ENCODE measurements around the gene NUMA1. TPM values are rescaled to one million over a fixed set of nuclear protein-coding genes. Genes with fewer than 3 reads are reported as not detected.

Gene NUMA1
- 138 and 149 TPM in 2 replicates for total RNA-seq

- H3K4me3 Mint-ChIP-seq = peak within 1 kb of the TSS; percentile 96
- H3K9me3 Mint-ChIP-seq = no peaks in the 10 kb centered on the region
These were observed at the start of gene NUMA1, which contains the start of gene LRRC51 for GRCh38 chr11:72080326-72081183. Gene NUMA1 (minus strand): TSS chr11:72080542. CDS start chr11:72035943, 44,599 bp downstream. Gene LRRC51 (plus strand): TSS chr11:72080850. CDS start chr11:72089084, 8,234 bp downstream.

GRCh38 chr11:72129381-72129780, 49.0 kb upstream of the NUMA1 start:
- peaks cover 6% of the 10 kb centered on the region for H3K36me3 Mint-ChIP-seq (ENCODE audit: low read depth)
- no peaks in the 10 kb centered on the region for H3K4me1 Mint-ChIP-seq
- no peak for DNase-seq
- H3K27me3 Mint-ChIP-seq = peaks cover 38% of the 10 kb centered on the region
- peaks cover 16% of the 10 kb centered on the region for H3K9me3 Mint-ChIP-seq
- H3K27ac Mint-ChIP-seq = no peak overlapping the region
- no peak overlapping the region for H3K4me3 Mint-ChIP-seq
- intact Hi-C loops (cut with micrococcal nuclease) = no loop called here

More at GRCh38 chr11:72080326-72081183, at the start of gene NUMA1, which contains the start of gene LRRC51:
- no peaks in the 10 kb centered on the region for H3K27me3 Mint-ChIP-seq
- intact Hi-C loops (cut with micrococcal nuclease) = loop anchor here (1.0 to 5.0 kb wide), 8 partner anchors 23 to 354 kb away; partner anchors contain the start of genes ANAPC15, CLPB, LAMTOR1 and XNDC1N
- H3K36me3 Mint-ChIP-seq (ENCODE audit: low read depth) = peaks cover 12% of the 10 kb centered on the region
- peaks cover 44% of the 10 kb centered on the region for H3K4me1 Mint-ChIP-seq
- DNase-seq = peak; percentile 100
- peak within 1 kb of the TSS; percentile 94 for H3K27ac Mint-ChIP-seq

GRCh38 chr11:72127923-72128322, 47.6 kb upstream of the NUMA1 start:
- H3K9me3 Mint-ChIP-seq = peaks cover 18% of the 10 kb centered on the region
- H3K36me3 Mint-ChIP-seq (ENCODE audit: low read depth) = peaks cover 6% of the 10 kb centered on the region
- H3K4me1 Mint-ChIP-seq = no peaks in the 10 kb centered on the region
- intact Hi-C loops (cut with micrococcal nuclease) = no loop called here
- no peak overlapping the region for H3K4me3 Mint-ChIP-seq
- H3K27me3 Mint-ChIP-seq = peaks cover 28% of the 10 kb centered on the region
- no peak for DNase-seq
- H3K27ac Mint-ChIP-seq = no peak overlapping the region

- H3K9me3 Mint-ChIP-seq = peaks cover 18% of the 10 kb centered on the region
- DNase-seq = no peak
- intact Hi-C loops (cut with micrococcal nuclease) = no loop called here
- H3K4me1 Mint-ChIP-seq = no peaks in the 10 kb centered on the region
- peaks cover 6% of the 10 kb centered on the region for H3K36me3 Mint-ChIP-seq (ENCODE audit: low read depth)
- no peak overlapping the region for H3K27ac Mint-ChIP-seq
- peaks cover 17% of the 10 kb centered on the region for H3K27me3 Mint-ChIP-seq
- no peak overlapping the region for H3K4me3 Mint-ChIP-seq
These were observed 45.6 kb upstream of the NUMA1 start for GRCh38 chr11:72125956-72126355.

- no peaks in the 10 kb centered on the region for H3K4me1 Mint-ChIP-seq
- no peak overlapping the region for H3K27ac Mint-ChIP-seq
- H3K36me3 Mint-ChIP-seq (ENCODE audit: low read depth) = peaks cover 3% of the 10 kb centered on the region
- intact Hi-C loops (cut with micrococcal nuclease) = no loop called here
- no peak for DNase-seq
- peaks cover 11% of the 10 kb centered on the region for H3K27me3 Mint-ChIP-seq
- H3K4me3 Mint-ChIP-seq = no peak overlapping the region
- peaks cover 13% of the 10 kb centered on the region for H3K9me3 Mint-ChIP-seq
These were observed 43.7 kb upstream of the NUMA1 start for GRCh38 chr11:72124046-72124445.

GRCh38 chr11:72123117-72123653, 42.8 kb upstream of the NUMA1 start:
- no peak overlapping the region for H3K4me3 Mint-ChIP-seq
- no peak for DNase-seq
- no peak overlapping the region for H3K27ac Mint-ChIP-seq
- H3K27me3 Mint-ChIP-seq = peaks cover 5% of the 10 kb centered on the region
- H3K36me3 Mint-ChIP-seq (ENCODE audit: low read depth) = no peaks in the 10 kb centered on the region
- H3K9me3 Mint-ChIP-seq = peaks cover 6% of the 10 kb centered on the region
- H3K4me1 Mint-ChIP-seq = no peaks in the 10 kb centered on the region
- intact Hi-C loops (cut with micrococcal nuclease) = no loop called here

- H3K4me1 Mint-ChIP-seq = no peaks in the 10 kb centered on the region
- H3K4me3 Mint-ChIP-seq = no peak overlapping the region
- H3K36me3 Mint-ChIP-seq (ENCODE audit: low read depth) = no peaks in the 10 kb centered on the region
- intact Hi-C loops (cut with micrococcal nuclease) = no loop called here
- H3K27me3 Mint-ChIP-seq = peaks cover 2% of the 10 kb centered on the region
- H3K27ac Mint-ChIP-seq = no peak overlapping the region
- peaks cover 6% of the 10 kb centered on the region for H3K9me3 Mint-ChIP-seq
- no peak for DNase-seq
These were observed 42.3 kb upstream of the NUMA1 start for GRCh38 chr11:72122607-72123006.

GRCh38 chr11:72120930-72121329, 40.6 kb upstream of the NUMA1 start:
- intact Hi-C loops (cut with micrococcal nuclease) = no loop called here
- no peaks in the 10 kb centered on the region for H3K36me3 Mint-ChIP-seq (ENCODE audit: low read depth)
- no peak overlapping the region for H3K27ac Mint-ChIP-seq
- no peaks in the 10 kb centered on the region for H3K27me3 Mint-ChIP-seq
- peaks cover 6% of the 10 kb centered on the region for H3K9me3 Mint-ChIP-seq
- no peaks in the 10 kb centered on the region for H3K4me1 Mint-ChIP-seq
- H3K4me3 Mint-ChIP-seq = no peak overlapping the region
- no peak for DNase-seq

GRCh38 chr11:72119198-72119597, 38.9 kb upstream of the NUMA1 start:
- Mint-ChIP-seq H3K27ac (no peak overlapping the region), H3K4me3 (no peak overlapping the region), H3K4me1 (no peaks in the 10 kb centered on the region), H3K27me3 (no peaks in the 10 kb centered on the region), H3K36me3 (ENCODE audit: low read depth) (no peaks in the 10 kb centered on the region), H3K9me3 (peaks cover 6% of the 10 kb centered on the region)
- intact Hi-C loops (cut with micrococcal nuclease) = no loop called here
- DNase-seq = no peak

GRCh38 chr11:72116019-72116755, 35.8 kb upstream of the NUMA1 start:
- Mint-ChIP-seq H3K27me3 (no peaks in the 10 kb centered on the region), H3K9me3 (peaks cover 13% of the 10 kb centered on the region), H3K4me1 (peaks cover 15% of the 10 kb centered on the region), H3K36me3 (ENCODE audit: low read depth) (no peaks in the 10 kb centered on the region), H3K27ac (no peak overlapping the region), H3K4me3 (no peak overlapping the region)
- DNase-seq = no peak
- intact Hi-C loops (cut with micrococcal nuclease) = no loop called here

GRCh38 chr11:72114570-72114969, 34.2 kb upstream of the NUMA1 start:
- peaks cover 6% of the 10 kb centered on the region for H3K36me3 Mint-ChIP-seq (ENCODE audit: low read depth)
- H3K9me3 Mint-ChIP-seq = peaks cover 13% of the 10 kb centered on the region
- no peaks in the 10 kb centered on the region for H3K27me3 Mint-ChIP-seq
- peaks cover 18% of the 10 kb centered on the region for H3K4me1 Mint-ChIP-seq
- H3K27ac Mint-ChIP-seq = no peak overlapping the region
- intact Hi-C loops (cut with micrococcal nuclease) = no loop called here
- no peak overlapping the region for H3K4me3 Mint-ChIP-seq
- no peak for DNase-seq

GRCh38 chr11:72112978-72113808, 32.9 kb upstream of the NUMA1 start:
- H3K27me3 Mint-ChIP-seq = no peaks in the 10 kb centered on the region
- H3K4me3 Mint-ChIP-seq = peak overlapping the region; percentile 98
- intact Hi-C loops (cut with micrococcal nuclease) = loop anchor here (1.0 to 2.0 kb wide), 6 partner anchors 10 to 185 kb away; partner anchors contain the start of genes LAMTOR1, LRRC51, NUMA1 and XNDC1N
- H3K36me3 Mint-ChIP-seq (ENCODE audit: low read depth) = peaks cover 6% of the 10 kb centered on the region
- DNase-seq = no peak
- peaks cover 18% of the 10 kb centered on the region for H3K4me1 Mint-ChIP-seq
- peak overlapping the region; percentile 99 for H3K27ac Mint-ChIP-seq
- H3K9me3 Mint-ChIP-seq = peaks cover 13% of the 10 kb centered on the region
